Glutamatergic neuron (in vitro differentiated cells): ENCODE measurements around the gene DPP9. TPM values are rescaled to one million over a fixed set of nuclear protein-coding genes. Genes with fewer than 3 reads are reported as not detected.
A peak's percentile ranks its signal among the peaks of the same experiment; 100 is the strongest.

ENCODE experiments used
- DNase-seq: peaks from one replicate; pipeline ENCODE4 v3.0.0; 2022
- H3K27ac Mint-ChIP-seq: one replicate; pipeline ENCODE4 v1.8.0; 2020; ENCODE audit warnings: mild to moderate bottlenecking, mixed read lengths, inconsistent platforms; ENCODE audit not compliant: unreplicated experiment
- H3K27me3 Mint-ChIP-seq: one replicate; pipeline ENCODE4 v1.8.0; 2020; ENCODE audit warnings: mild to moderate bottlenecking, moderate library complexity, mixed read lengths, inconsistent platforms; ENCODE audit not compliant: unreplicated experiment
- H3K36me3 Mint-ChIP-seq: one replicate; pipeline ENCODE4 v1.8.0; 2020; ENCODE audit warnings: mild to moderate bottlenecking, mixed read lengths, inconsistent platforms; ENCODE audit not compliant: unreplicated experiment
- H3K4me1 Mint-ChIP-seq: one replicate; pipeline ENCODE4 v1.8.0; 2020; ENCODE audit warnings: mild to moderate bottlenecking, low read depth, mixed read lengths, inconsistent platforms; ENCODE audit not compliant: unreplicated experiment
- H3K4me3 Mint-ChIP-seq: one replicate; pipeline ENCODE4 v1.8.0; 2020; ENCODE audit warnings: mild to moderate bottlenecking, mixed read lengths, inconsistent platforms; ENCODE audit not compliant: unreplicated experiment
- H3K9me3 Mint-ChIP-seq: one replicate; pipeline ENCODE4 v1.8.0; 2020; ENCODE audit warnings: mild to moderate bottlenecking, moderate library complexity, mixed read lengths, inconsistent platforms; ENCODE audit not compliant: unreplicated experiment
- CTCF ChIP-seq: fragments of 200-600 bp; sonication (generic); IDR thresholded peaks from one replicate; pipeline ENCODE4 v1.5.0; 2021; ENCODE audit not compliant: partially characterized antibody, unreplicated experiment
- total RNA-seq: library from RNA; stranded (reverse); fragmentation: NEBNext Ultra II Directional; extraction: Animal tissue kit (Norgen Biotek cat#: 25700); gene quantifications from one replicate; pipeline ENCODE4 v1.2.1, GENCODE V29; 2021; ENCODE audit not compliant: unreplicated experiment

DPP9 gene
- total RNA-seq, 1 donor from 2014 or later, result 44.8 TPM

- H3K27ac Mint-ChIP-seq, result peak overlapping the region; percentile 48
- H3K36me3 Mint-ChIP-seq, result no peaks in the 10 kb centered on the region
- peaks cover 5% of the 10 kb centered on the region for H3K9me3 Mint-ChIP-seq
- H3K4me1 Mint-ChIP-seq, result no peaks in the 10 kb centered on the region
- peak; percentile 67 for TF ChIP-seq CTCF
- H3K27me3 Mint-ChIP-seq, result peaks cover 3% of the 10 kb centered on the region
- H3K4me3 Mint-ChIP-seq, result no peak overlapping the region
- peak; percentile 59 for DNase-seq
Measured at GRCh38 chr19:4676955-4677731, 46.5 kb downstream of the DPP9 start.

GRCh38 chr19:4675346-4675745 is 48.3 kb downstream of the DPP9 start:
- Mint-ChIP-seq H3K27me3 (peaks cover 1% of the 10 kb centered on the region), H3K4me1 (no peaks in the 10 kb centered on the region), H3K4me3 (no peak overlapping the region), H3K27ac (no peak overlapping the region), H3K9me3 (peaks cover 5% of the 10 kb centered on the region), H3K36me3 (no peaks in the 10 kb centered on the region)
- no peak for TF ChIP-seq CTCF
- no peak for DNase-seq

- Mint-ChIP-seq H3K9me3 (peaks cover 4% of the 10 kb centered on the region), H3K27me3 (peaks cover 1% of the 10 kb centered on the region), H3K27ac (no peak overlapping the region), H3K4me1 (peaks cover 2% of the 10 kb centered on the region), H3K36me3 (no peaks in the 10 kb centered on the region), H3K4me3 (no peak overlapping the region)
- TF ChIP-seq CTCF, result no peak
- no peak for DNase-seq
Measured at GRCh38 chr19:4673726-4674125, 49.9 kb downstream of the DPP9 start.

- TF ChIP-seq CTCF, result no peak
- H3K4me3 Mint-ChIP-seq, result no peak overlapping the region
- H3K27me3 Mint-ChIP-seq, result peaks cover 1% of the 10 kb centered on the region
- DNase-seq, result no peak
- H3K4me1 Mint-ChIP-seq, result peaks cover 2% of the 10 kb centered on the region
- H3K27ac Mint-ChIP-seq, result no peak overlapping the region
- peaks cover 4% of the 10 kb centered on the region for H3K9me3 Mint-ChIP-seq
- H3K36me3 Mint-ChIP-seq, result no peaks in the 10 kb centered on the region
Measured at GRCh38 chr19:4673216-4673615, 50.4 kb downstream of the DPP9 start.

- H3K4me1 Mint-ChIP-seq, result peaks cover 2% of the 10 kb centered on the region
- H3K36me3 Mint-ChIP-seq, result no peaks in the 10 kb centered on the region
- H3K27me3 Mint-ChIP-seq, result peaks cover 1% of the 10 kb centered on the region
- no peak overlapping the region for H3K27ac Mint-ChIP-seq
- H3K4me3 Mint-ChIP-seq, result peak overlapping the region; percentile 47
- H3K9me3 Mint-ChIP-seq, result peaks cover 1% of the 10 kb centered on the region
- DNase-seq, result no peak
- TF ChIP-seq CTCF, result no peak
Measured at GRCh38 chr19:4671185-4671851, 52.3 kb downstream of the DPP9 start.
